Neural progenitor cell (in vitro differentiated cells): ENCODE data around the gene HOXD12. TPM values are rescaled to one million over a fixed set of nuclear protein-coding genes. Genes with fewer than 3 reads are reported as not detected.
A peak's percentile ranks its signal among the peaks of the same experiment; 100 is the strongest.

Experiments used
- DNase-seq: peaks from one replicate; pipeline ENCODE4 v3.0.0-alpha.2; 2016; ENCODE audit warnings: low spot score
- H2AFZ ChIP-seq: fragments of 200-600 bp; sonication (generic); replicated peaks from 2 replicates; pipeline ENCODE4 v1.6.1; 2016; ENCODE audit warnings: antibody characterized with exemption
- H3F3A ChIP-seq: fragments of 200-600 bp; sonication (generic); 2 replicates; pipeline ENCODE4 v1.6.1; 2016; ENCODE audit warnings: antibody characterized with exemption, low read depth
- H3K27ac ChIP-seq: fragments of 200-600 bp; sonication (generic); 2 replicates; pipeline ENCODE4 v1.5.1; 2016; ENCODE audit warnings: mild to moderate bottlenecking
- H3K27me3 ChIP-seq: fragments of 200-600 bp; sonication (generic); 2 replicates; pipeline ENCODE4 v1.6.1; 2016; ENCODE audit warnings: mild to moderate bottlenecking, moderate library complexity
- H3K36me3 ChIP-seq: fragments of 200-600 bp; sonication (generic); 2 replicates; pipeline ENCODE4 v1.5.1; 2016
- H3K4me1 ChIP-seq: fragments of 200-600 bp; sonication (generic); 2 replicates; pipeline ENCODE4 v1.6.1; 2016; ENCODE audit warnings: mixed run types
- H3K4me2 ChIP-seq: fragments of 200-600 bp; sonication (generic); 2 replicates; pipeline ENCODE4 v1.6.1; 2016
- H3K4me3 ChIP-seq: fragments of 200-600 bp; sonication (generic); 2 replicates; pipeline ENCODE4 v1.5.1; 2016
- H3K79me2 ChIP-seq: fragments of 200-600 bp; sonication (generic); 2 replicates; pipeline ENCODE4 v1.6.1; 2016; ENCODE audit warnings: low read depth
- H3K9ac ChIP-seq: fragments of 200-600 bp; sonication (generic); 2 replicates; pipeline ENCODE4 v1.6.1; 2016
- H3K9me3 ChIP-seq: fragments of 200-600 bp; sonication (generic); 2 replicates; pipeline ENCODE4 v1.5.1; 2016; ENCODE audit warnings: low read depth
- H4K20me1 ChIP-seq: fragments of 200-600 bp; sonication (generic); 2 replicates; pipeline ENCODE4 v1.6.1; 2016; ENCODE audit warnings: low read depth
- H3K27ac Mint-ChIP-seq: 3 replicates; pipeline ENCODE4 v1.8.0; 2021; ENCODE audit warnings: mixed read lengths
- H3K27me3 Mint-ChIP-seq: 2 replicates; pipeline ENCODE4 v1.8.0; 2022; ENCODE audit warnings: low read depth, mild to moderate bottlenecking, inconsistent platforms, moderate library complexity, mixed read lengths; ENCODE audit not compliant: insufficient read depth
- H3K36me3 Mint-ChIP-seq: 3 replicates; pipeline ENCODE4 v1.8.0; 2021; ENCODE audit warnings: mixed read lengths
- H3K4me1 Mint-ChIP-seq: 3 replicates; pipeline ENCODE4 v1.8.0; 2021; ENCODE audit warnings: mixed read lengths
- H3K4me3 Mint-ChIP-seq: 3 replicates; pipeline ENCODE4 v1.8.0; 2021; ENCODE audit warnings: mild to moderate bottlenecking, moderate library complexity, mixed read lengths
- H3K9me3 Mint-ChIP-seq: 3 replicates; pipeline ENCODE4 v1.8.0; 2020; ENCODE audit warnings: mixed read lengths
- EZH2 ChIP-seq: fragments of 200-600 bp; sonication (generic); IDR thresholded peaks from 2 replicates; pipeline ENCODE4 v1.6.1; 2017; ENCODE audit warnings: antibody characterized with exemption, mild to moderate bottlenecking, moderate library complexity
- EZH2phosphoT487 ChIP-seq: fragments of 200-600 bp; sonication (generic); IDR thresholded peaks from 2 replicates; pipeline ENCODE4 v1.6.1; 2017; ENCODE audit warnings: antibody characterized with exemption
- total RNA-seq: library from RNA; depleted of rRNA; stranded (reverse); fragments of >200 nt; gene quantifications from 2 replicates; pipeline ENCODE4 v1.2.3, GENCODE V29; 2015; ENCODE audit warnings: low replicate concordance
- TF ChIP-seq, protein P1 (sequence below): fragments of 200-600 bp; sonication (generic); IDR thresholded peaks from 2 replicates; pipeline ENCODE4 v1.5.1; 2017; ENCODE audit warnings: antibody characterized with exemption, mild to moderate bottlenecking

Gene HOXD12
- total RNA-seq, 1 donor from 2014 or later = not detected

DNA sequence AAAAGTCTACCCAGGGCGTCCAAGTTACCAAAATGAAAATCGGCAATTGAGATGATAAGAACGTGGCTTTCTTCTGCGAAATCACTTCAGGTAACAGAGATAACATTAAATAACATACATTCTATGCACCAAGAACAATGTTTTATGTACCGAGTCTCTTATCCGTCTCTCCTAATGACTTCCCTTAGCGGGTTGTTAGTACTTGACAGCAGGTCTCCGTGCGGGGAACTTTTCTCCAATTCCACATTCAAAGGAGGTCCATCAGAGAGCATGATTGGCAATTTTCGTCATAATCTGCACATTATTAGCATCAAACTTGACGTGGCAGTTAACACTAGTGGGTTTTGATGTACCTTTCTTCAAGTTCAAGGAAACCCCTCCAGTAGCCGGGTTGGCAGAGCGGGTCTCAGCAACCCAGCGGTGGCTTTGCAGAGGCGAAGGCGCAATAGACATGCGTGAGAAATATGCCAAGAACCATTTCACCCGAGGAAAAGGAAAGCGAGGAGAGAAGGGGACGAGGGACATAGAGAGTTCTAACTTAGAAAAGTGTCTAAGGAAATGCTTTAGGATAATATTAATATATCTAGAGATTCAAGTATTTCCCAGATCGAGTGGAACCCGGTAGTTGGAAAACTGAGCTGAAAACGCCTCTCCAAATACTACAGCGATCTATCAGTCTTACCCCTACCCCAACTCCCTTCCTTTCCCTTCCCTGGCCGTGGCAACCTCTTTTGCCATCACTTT, 20.9 kb upstream of the HOXD12 start:
- Histone ChIP-seq H3K36me3 (no peaks in the 10 kb centered on the region), H4K20me1 (peaks cover 78% of the 10 kb centered on the region), H3K79me2 (no peaks in the 10 kb centered on the region), H3K4me3 (peak overlapping the region; percentile 40), H3K4me1 (peaks cover 7% of the 10 kb centered on the region), H3K4me2 (peak overlapping the region; percentile 61), H3F3A (peaks cover 23% of the 10 kb centered on the region), H3K27me3 (peaks cover 100% of the 10 kb centered on the region), H3K9me3 (no peaks in the 10 kb centered on the region), H2AFZ (no peak overlapping the region), H3K27ac (no peak overlapping the region), H3K9ac (no peak overlapping the region)
- Mint-ChIP-seq H3K36me3 (no peaks in the 10 kb centered on the region), H3K4me1 (peaks cover 17% of the 10 kb centered on the region), H3K4me3 (peak overlapping the region; percentile 62), H3K27ac (no peak overlapping the region), H3K27me3 (peaks cover 82% of the 10 kb centered on the region), H3K9me3 (no peaks in the 10 kb centered on the region)
- TF ChIP-seq EZH2phosphoT487 (peak; percentile 21), EZH2 (peak; percentile 90)
- TF ChIP-seq, protein P1, sequence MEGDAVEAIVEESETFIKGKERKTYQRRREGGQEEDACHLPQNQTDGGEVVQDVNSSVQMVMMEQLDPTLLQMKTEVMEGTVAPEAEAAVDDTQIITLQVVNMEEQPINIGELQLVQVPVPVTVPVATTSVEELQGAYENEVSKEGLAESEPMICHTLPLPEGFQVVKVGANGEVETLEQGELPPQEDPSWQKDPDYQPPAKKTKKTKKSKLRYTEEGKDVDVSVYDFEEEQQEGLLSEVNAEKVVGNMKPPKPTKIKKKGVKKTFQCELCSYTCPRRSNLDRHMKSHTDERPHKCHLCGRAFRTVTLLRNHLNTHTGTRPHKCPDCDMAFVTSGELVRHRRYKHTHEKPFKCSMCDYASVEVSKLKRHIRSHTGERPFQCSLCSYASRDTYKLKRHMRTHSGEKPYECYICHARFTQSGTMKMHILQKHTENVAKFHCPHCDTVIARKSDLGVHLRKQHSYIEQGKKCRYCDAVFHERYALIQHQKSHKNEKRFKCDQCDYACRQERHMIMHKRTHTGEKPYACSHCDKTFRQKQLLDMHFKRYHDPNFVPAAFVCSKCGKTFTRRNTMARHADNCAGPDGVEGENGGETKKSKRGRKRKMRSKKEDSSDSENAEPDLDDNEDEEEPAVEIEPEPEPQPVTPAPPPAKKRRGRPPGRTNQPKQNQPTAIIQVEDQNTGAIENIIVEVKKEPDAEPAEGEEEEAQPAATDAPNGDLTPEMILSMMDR = no peak
- DNase-seq = no peak

DNA sequence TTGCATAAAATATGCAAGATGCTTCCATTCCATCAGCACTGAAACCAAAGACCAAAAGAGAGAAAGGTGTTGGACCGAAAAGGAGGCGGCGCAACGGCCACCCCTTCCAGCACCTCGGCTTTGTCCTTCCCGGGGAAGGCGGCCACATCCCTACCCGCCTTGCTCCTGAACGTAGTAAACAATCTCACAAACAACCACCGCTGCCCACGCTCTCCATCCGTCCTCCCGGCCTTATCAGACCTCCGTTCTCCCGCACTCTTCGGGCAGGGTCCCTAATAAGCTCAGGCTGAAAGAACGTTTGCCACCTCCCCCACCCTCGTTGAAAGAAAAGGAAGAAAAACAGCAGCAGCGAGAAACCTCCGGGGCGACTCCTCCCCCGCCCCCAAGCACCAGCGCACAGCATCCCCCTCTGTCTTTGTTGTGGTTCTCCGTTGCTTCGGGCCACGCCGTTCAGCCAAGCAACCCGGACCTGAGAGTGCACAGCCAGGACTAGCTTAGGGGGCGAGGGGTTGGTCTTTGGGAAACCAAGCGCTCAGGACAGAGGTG, 20.2 kb upstream of the HOXD12 start:
- peaks cover 76% of the 10 kb centered on the region for H4K20me1 ChIP-seq
- TF ChIP-seq EZH2 = peak; percentile 95
- TF ChIP-seq EZH2phosphoT487 = peak; percentile 92
- TF ChIP-seq, protein P1 = no peak
- H3F3A ChIP-seq = peaks cover 23% of the 10 kb centered on the region
- Mint-ChIP-seq H3K27ac (no peak overlapping the region), H3K9me3 (no peaks in the 10 kb centered on the region), H3K4me1 (peaks cover 17% of the 10 kb centered on the region), H3K4me3 (peak overlapping the region; percentile 62), H3K27me3 (peaks cover 82% of the 10 kb centered on the region), H3K36me3 (no peaks in the 10 kb centered on the region)
- peak overlapping the region; percentile 53 for H2AFZ ChIP-seq
- H3K79me2 ChIP-seq = no peaks in the 10 kb centered on the region
- H3K9ac ChIP-seq = no peak overlapping the region
- no peaks in the 10 kb centered on the region for H3K36me3 ChIP-seq
- no peak overlapping the region for H3K27ac ChIP-seq
- H3K4me2 ChIP-seq = peak overlapping the region; percentile 61
- peak; percentile 62 for DNase-seq
- no peaks in the 10 kb centered on the region for H3K9me3 ChIP-seq
- peak overlapping the region; percentile 40 for H3K4me3 ChIP-seq
- H3K27me3 ChIP-seq = peaks cover 100% of the 10 kb centered on the region
- H3K4me1 ChIP-seq = peaks cover 7% of the 10 kb centered on the region

DNA sequence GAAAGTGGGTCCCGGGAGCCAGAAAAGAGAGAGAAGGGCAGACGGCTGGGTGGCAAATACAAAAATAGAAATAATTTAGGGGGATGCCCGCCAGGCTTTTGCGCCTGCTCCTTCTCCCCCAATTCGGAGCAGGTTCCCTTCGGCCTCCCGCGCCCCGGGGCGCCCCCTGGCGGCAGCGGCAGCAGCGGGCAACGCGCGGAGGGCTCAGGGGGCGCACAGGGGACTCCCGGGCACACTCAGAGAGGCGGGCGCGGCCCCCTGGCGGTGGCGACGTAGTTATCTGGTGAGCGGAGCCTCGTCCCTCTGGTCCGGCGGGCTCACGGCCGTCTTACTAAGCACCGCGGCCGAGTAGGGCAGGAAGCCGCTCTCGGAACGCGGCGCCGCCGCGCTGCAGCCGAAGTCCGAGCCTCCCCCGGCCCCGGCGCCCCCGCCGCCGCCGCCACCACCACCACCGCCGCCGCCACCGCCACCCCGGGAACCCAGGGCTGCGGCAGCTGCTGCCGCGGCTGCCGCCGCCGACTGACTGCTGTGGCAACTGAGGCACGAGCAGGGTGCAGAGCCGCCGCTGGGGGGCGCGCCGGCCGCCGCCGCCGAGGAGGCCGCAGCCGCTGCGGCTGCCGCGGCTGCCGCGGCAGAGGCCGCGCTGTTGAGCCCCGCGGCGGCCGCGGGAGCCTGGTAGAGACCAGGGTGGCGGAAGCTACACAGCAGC, 19.6 kb upstream of the HOXD12 start:
- Histone ChIP-seq H3K4me2 (peak overlapping the region; percentile 70), H3K4me3 (peak overlapping the region; percentile 40), H3K27me3 (peaks cover 100% of the 10 kb centered on the region), H3K9ac (no peak overlapping the region), H3K27ac (no peak overlapping the region), H3K36me3 (no peaks in the 10 kb centered on the region), H3K9me3 (no peaks in the 10 kb centered on the region), H2AFZ (no peak overlapping the region), H3K4me1 (peaks cover 7% of the 10 kb centered on the region), H4K20me1 (peaks cover 76% of the 10 kb centered on the region), H3K79me2 (no peaks in the 10 kb centered on the region), H3F3A (peaks cover 21% of the 10 kb centered on the region)
- Mint-ChIP-seq H3K4me1 (peaks cover 17% of the 10 kb centered on the region), H3K27me3 (peaks cover 82% of the 10 kb centered on the region), H3K9me3 (no peaks in the 10 kb centered on the region), H3K27ac (no peak overlapping the region), H3K4me3 (peak overlapping the region; percentile 62), H3K36me3 (no peaks in the 10 kb centered on the region)
- TF ChIP-seq EZH2 = no peak
- peak; percentile 5 for TF ChIP-seq EZH2phosphoT487
- TF ChIP-seq, protein P1 = peak; percentile 96
- DNase-seq = peak; percentile 94
